NOMO-1 treated with DMSO at 0.1 percent for 48 hours (cell line): ENCODE results near the gene FOXP1.
A peak's percentile ranks its signal among the peaks of the same experiment; 100 is the strongest.
"Not testable (repeated sequence)": the region's sequence is repeated elsewhere in the genome, so short reads cannot be mapped to it uniquely, and the experiment has no call there.

Experiments
- DNase-seq: peaks from one replicate; lab custom pipeline; 2025; ENCODE audit not compliant: unreplicated experiment; lab: John Stamatoyannopoulos, UW

The FOXP1 gene

GRCh38 chr3:71026634-71027578, 556.6 kb downstream of the FOXP1 start:
- peak; percentile 67 for DNase-seq

GRCh38 chr3:71025516-71025915, 558.0 kb downstream of the FOXP1 start:
- DNase-seq, result no peak

GRCh38 chr3:71025010-71025409, 558.5 kb downstream of the FOXP1 start:
- no peak for DNase-seq

GRCh38 chr3:71022551-71023335, 560.8 kb downstream of the FOXP1 start:
- DNase-seq, result no peak

GRCh38 chr3:71018799-71019198, 564.7 kb downstream of the FOXP1 start:
- DNase-seq, result no peak

GRCh38 chr3:71016178-71016845, 567.2 kb downstream of the FOXP1 start:
- DNase-seq, result no peak

GRCh38 chr3:71014616-71015015, 568.9 kb downstream of the FOXP1 start:
- not testable (repeated sequence) for DNase-seq

GRCh38 chr3:71012971-71013370, 570.6 kb downstream of the FOXP1 start:
- DNase-seq, result no peak

GRCh38 chr3:71011565-71012287, 571.8 kb downstream of the FOXP1 start:
- peak; percentile 77 for DNase-seq

- DNase-seq, result no peak
These were observed 572.6 kb downstream of the FOXP1 start for GRCh38 chr3:71010726-71011455.

- no peak for DNase-seq
These were observed 575.1 kb downstream of the FOXP1 start for GRCh38 chr3:71008350-71008935.

GRCh38 chr3:71006810-71007785, 576.4 kb downstream of the FOXP1 start:
- peak; percentile 61 for DNase-seq

GRCh38 chr3:71005702-71006321, 577.7 kb downstream of the FOXP1 start:
- DNase-seq, result no peak

- no peak for DNase-seq
These were observed 580.0 kb downstream of the FOXP1 start for GRCh38 chr3:71003511-71003910.

- no peak for DNase-seq
These were observed 581.2 kb downstream of the FOXP1 start for GRCh38 chr3:71002298-71002697.

- no peak for DNase-seq
These were observed 582.2 kb downstream of the FOXP1 start for GRCh38 chr3:71001303-71001830.

- no peak for DNase-seq
These were observed 583.0 kb downstream of the FOXP1 start for GRCh38 chr3:71000483-71000882.

- peak; percentile 15 for DNase-seq
These were observed 583.8 kb downstream of the FOXP1 start for GRCh38 chr3:70999730-71000129.
